ENCODE measurements around the gene TES.

GRCh38 chr7:116211913-116212596 lies 1.7 kb downstream of the TES start:
- TF ChIP-seq CTCF (conservative IDR thresholded peaks at IDR 0.05; ENCODE audit: low read depth, low read length) (no peak), EZH2phosphoT487 (IDR thresholded peaks at IDR 0.05; ENCODE audit: borderline replicate concordance, low read length) (no peak)
